Measurements from ENCODE around the gene VAV3. TPM values are rescaled to one million over a fixed set of nuclear protein-coding genes. Genes with fewer than 3 reads are reported as not detected.

VAV3 gene
- polyA plus RNA-seq, 1 of the 3 experiments (the other 2 are of a cell fraction): not detected

GRCh38 chr1:107835151-107835670 lies 129.8 kb downstream of the VAV3 start:
- no peak overlapping the region for H3K9ac ChIP-seq
- no peak for TF ChIP-seq JUND (IDR thresholded peaks at IDR 0.05)
- TF ChIP-seq FOXM1 (IDR thresholded peaks at IDR 0.05; ENCODE audit: low read depth): no peak
- TF ChIP-seq USF1 (IDR thresholded peaks at IDR 0.05; ENCODE audit: borderline replicate concordance, low read depth): no peak
- no peak for TF ChIP-seq FOSL2 (IDR thresholded peaks at IDR 0.05; ENCODE audit: borderline replicate concordance, low read depth)
- TF ChIP-seq RCOR1 (IDR thresholded peaks at IDR 0.05; ENCODE audit: low read length): no peak
- TF ChIP-seq POLR2AphosphoS5 (IDR thresholded peaks at IDR 0.05; ENCODE audit: low read depth, low read length): no peak
- TF ChIP-seq REST (IDR thresholded peaks at IDR 0.05; ENCODE audit: low read depth, low read length): no peak
- TF ChIP-seq GABPA (IDR thresholded peaks at IDR 0.05; ENCODE audit: low read depth): no peak
- TF ChIP-seq YY1 (IDR thresholded peaks at IDR 0.05; ENCODE audit: low read depth): no peak
- no peak for TF ChIP-seq MAX (IDR thresholded peaks at IDR 0.05; ENCODE audit: low read depth)
- no peak for TF ChIP-seq RFX5 (IDR thresholded peaks at IDR 0.05; ENCODE audit: low read length)
- TF ChIP-seq NFIC (IDR thresholded peaks at IDR 0.05; ENCODE audit: borderline replicate concordance): no peak
- no peak for TF ChIP-seq TAF1 (IDR thresholded peaks at IDR 0.05; ENCODE audit: borderline replicate concordance, low read depth, low read length)
- no peak for TF ChIP-seq IRF3 (IDR thresholded peaks at IDR 0.05; ENCODE audit: low read depth, low read length)
- TF ChIP-seq TCF12 (IDR thresholded peaks at IDR 0.05): no peak
- no peak for TF ChIP-seq SIN3A (IDR thresholded peaks at IDR 0.05; ENCODE audit: borderline replicate concordance, low read depth, low read length)
- no peaks in the 10 kb centered on the region for H3K79me2 ChIP-seq (ENCODE audit: insufficient read depth)
- H3K9me2 ChIP-seq: no peaks in the 10 kb centered on the region
- ChIA-PET CTCF (no interaction called here), POLR2A (no interaction called here)
- H4K20me1 ChIP-seq (ENCODE audit: insufficient read depth): 0 out of 2 replicates have a peak, but pooled peaks cover 3% of the 10 kb centered on the region
- H3K4me3 ChIP-seq (ENCODE audit: low read depth in 2 of 2, low read length in 1 of 2): no peak overlapping the region
- no peaks in the 10 kb centered on the region for H3K36me3 ChIP-seq (replicated peaks in 1 of 2; ENCODE audit: control insufficient read depth in 1 of 2, insufficient read depth in 2 of 2, low read length in 1 of 2)
- no peaks in the 10 kb centered on the region for H3K27me3 ChIP-seq (ENCODE audit: insufficient read depth)
- H3F3A ChIP-seq (replicated peaks; ENCODE audit: insufficient read depth): no peaks in the 10 kb centered on the region
- 31% methylated on average over 2 of the region's 4 CpGs for WGBS (ENCODE audit: low lambda C conversion rate)
- no peak overlapping the region for H2AFZ ChIP-seq (ENCODE audit: low read depth)
- no peak for DNase-seq
- no peak overlapping the region for H3K4me2 ChIP-seq
- 0 out of 2 replicates have a peak, but pooled peaks cover 4% of the 10 kb centered on the region for H3K9me3 ChIP-seq
- no peak overlapping the region for H3K27ac ChIP-seq (ENCODE audit: low read depth in 2 of 2, low read length in 1 of 2)
- no peaks in the 10 kb centered on the region for H3K4me1 ChIP-seq (ENCODE audit: control insufficient read depth in 1 of 2, insufficient read depth in 2 of 2, low read depth in 1 of 2, low read length in 1 of 2)
